AG04449 (cell line): ENCODE data around the gene C1orf21.

Experiments
- CTCF ChIA-PET: fragments of 350-600 bp; formaldehyde crosslinking; extraction: SDS; loops from one replicate; lab custom pipeline; 2021; ENCODE audit warnings: antibody characterized with exemption; lab: Yijun Ruan, JAX
- POLR2A ChIA-PET: fragments of 400-600, 350-600 bp; formaldehyde crosslinking; extraction: SDS; loops from one replicate; lab custom pipeline; 2020; ENCODE audit warnings: antibody characterized with exemption, inconsistent platforms; lab: Yijun Ruan, JAX
- DNase-seq: peaks from one replicate; pipeline ENCODE4 v3.0.0-alpha.2; 2010; ENCODE audit warnings: low read depth, low spot score
- H3K4me3 ChIP-seq: 2 replicates; pipeline ENCODE4 v1.5.1; 2011; ENCODE audit warnings: low read depth, mild to moderate bottlenecking, control low read depth, low read length
- TF ChIP-seq, protein P1 (sequence below): IDR thresholded peaks from one replicate; pipeline ENCODE4 v1.5.1; 2011; ENCODE audit warnings: mild to moderate bottlenecking, moderate library complexity, low read length, control low read depth, inconsistent platforms; ENCODE audit not compliant: insufficient read depth; ENCODE audit errors: missing control alignments

Gene C1orf21

GRCh38 chr1:184559117-184559713 lies 172.4 kb downstream of the C1orf21 start:
- H3K4me3 ChIP-seq, result no peak overlapping the region
- TF ChIP-seq, protein P1, sequence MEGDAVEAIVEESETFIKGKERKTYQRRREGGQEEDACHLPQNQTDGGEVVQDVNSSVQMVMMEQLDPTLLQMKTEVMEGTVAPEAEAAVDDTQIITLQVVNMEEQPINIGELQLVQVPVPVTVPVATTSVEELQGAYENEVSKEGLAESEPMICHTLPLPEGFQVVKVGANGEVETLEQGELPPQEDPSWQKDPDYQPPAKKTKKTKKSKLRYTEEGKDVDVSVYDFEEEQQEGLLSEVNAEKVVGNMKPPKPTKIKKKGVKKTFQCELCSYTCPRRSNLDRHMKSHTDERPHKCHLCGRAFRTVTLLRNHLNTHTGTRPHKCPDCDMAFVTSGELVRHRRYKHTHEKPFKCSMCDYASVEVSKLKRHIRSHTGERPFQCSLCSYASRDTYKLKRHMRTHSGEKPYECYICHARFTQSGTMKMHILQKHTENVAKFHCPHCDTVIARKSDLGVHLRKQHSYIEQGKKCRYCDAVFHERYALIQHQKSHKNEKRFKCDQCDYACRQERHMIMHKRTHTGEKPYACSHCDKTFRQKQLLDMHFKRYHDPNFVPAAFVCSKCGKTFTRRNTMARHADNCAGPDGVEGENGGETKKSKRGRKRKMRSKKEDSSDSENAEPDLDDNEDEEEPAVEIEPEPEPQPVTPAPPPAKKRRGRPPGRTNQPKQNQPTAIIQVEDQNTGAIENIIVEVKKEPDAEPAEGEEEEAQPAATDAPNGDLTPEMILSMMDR, result no peak
- POLR2A ChIA-PET, result no interaction called here
- DNase-seq, result no peak
- CTCF ChIA-PET, result interaction anchor here (0.8 kb wide), 1 partner anchor 105 kb away, joined by 3 read pairs; no protein-coding TSS in a partner anchor

DNA sequence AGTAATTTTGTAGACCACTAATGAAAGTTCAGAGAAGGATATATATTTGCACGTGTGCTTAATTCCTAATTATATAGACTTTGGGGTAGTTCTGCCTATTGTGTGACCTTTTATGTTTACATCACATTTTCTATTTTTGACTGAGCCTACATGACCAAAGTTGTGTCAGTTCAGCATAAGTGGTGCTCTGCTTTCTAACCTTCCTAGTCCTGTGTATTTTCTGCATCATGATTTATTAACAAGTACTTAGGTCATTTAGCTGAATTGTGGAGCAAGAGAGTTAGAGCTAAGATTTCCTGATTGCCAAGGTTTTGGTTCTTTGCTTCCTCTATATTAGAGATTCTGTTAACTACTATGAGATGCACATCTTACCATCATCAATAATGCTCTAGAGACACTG lies 176.0 kb downstream of the C1orf21 start:
- TF ChIP-seq, protein P1, result no peak
- CTCF ChIA-PET, result interaction anchor here (0.7 to 1.8 kb wide), 21 partner anchors 8 to 506 kb away, joined by 3 to 7 read pairs (median 4); no protein-coding TSS in a partner anchor
- no peak for DNase-seq
- H3K4me3 ChIP-seq, result no peak overlapping the region
- POLR2A ChIA-PET, result no interaction called here

GRCh38 chr1:184563308-184563707 lies 176.5 kb downstream of the C1orf21 start:
- POLR2A ChIA-PET, result no interaction called here

GRCh38 chr1:184567009-184567408 lies 180.2 kb downstream of the C1orf21 start:
- no peak for DNase-seq
- CTCF ChIA-PET, result interaction anchor here (2.4 kb wide), 1 partner anchor 97 kb away, joined by 15 read pairs; no protein-coding TSS in a partner anchor
- no peak overlapping the region for H3K4me3 ChIP-seq
- TF ChIP-seq, protein P1, result no peak
- POLR2A ChIA-PET, result no interaction called here

More at GRCh38 chr1:184563308-184563707, 176.5 kb downstream of the C1orf21 start:
- TF ChIP-seq, protein P1, result peak; percentile 15
- CTCF ChIA-PET, result interaction anchor here (0.7 to 1.8 kb wide), 20 partner anchors 8 to 506 kb away, joined by 3 to 7 read pairs (median 4); no protein-coding TSS in a partner anchor
- no peak for DNase-seq
- no peak overlapping the region for H3K4me3 ChIP-seq

GRCh38 chr1:184567637-184568036 lies 180.8 kb downstream of the C1orf21 start:
- peak; percentile 21 for DNase-seq
- H3K4me3 ChIP-seq, result no peak overlapping the region
- ChIA-PET POLR2A (no interaction called here), CTCF (interaction anchor here (2.4 kb wide), 1 partner anchor 96 kb away, joined by 15 read pairs; no protein-coding TSS in a partner anchor)
- TF ChIP-seq, protein P1, result no peak

- no peak for DNase-seq
- no peak overlapping the region for H3K4me3 ChIP-seq
- POLR2A ChIA-PET, result no interaction called here
- CTCF ChIA-PET, result interaction anchor here (2.4 kb wide), 1 partner anchor 96 kb away, joined by 15 read pairs; no protein-coding TSS in a partner anchor
- TF ChIP-seq, protein P1, result no peak
Measured at GRCh38 chr1:184568148-184568547, 181.3 kb downstream of the C1orf21 start.
